Peyer's patch (tissue), 4 donors: ENCODE data around the gene PAX1. TPM values are rescaled to one million over a fixed set of nuclear protein-coding genes. Genes with fewer than 3 reads are reported as not detected.

Experiments
- DNase-seq, 3 donors: peaks; one replicate each; pipeline ENCODE4 v3.0.0-alpha.2; 2017 to 2019
- H3K27ac ChIP-seq, 4 donors: fragments of 200-600 bp; sonication (generic); one replicate each; pipeline ENCODE4 v1.5.1; 2016 to 2019
- H3K27me3 ChIP-seq, 2 donors: fragments of 200-600 bp; sonication (generic); one replicate each; pipeline ENCODE4 v1.5.1; 2019
- H3K36me3 ChIP-seq, 3 donors: fragments of 200-600 bp; sonication (generic); one replicate each; pipeline ENCODE4 v1.5.1; 2016 to 2019
- H3K4me1 ChIP-seq, 4 donors: fragments of 200-600 bp; sonication (generic); one replicate each; pipeline ENCODE4 v1.5.1; 2016 to 2019
- H3K4me3 ChIP-seq, 4 donors: fragments of 200-600 bp; sonication (generic); 1 replicate in 3 of 4; 2 replicates in 1 of 4; pipeline ENCODE4 v1.5.1; 2016 to 2019; ENCODE audit warnings: mild to moderate bottlenecking in 1 of 4
- H3K9me3 ChIP-seq, 4 donors: fragments of 200-600 bp; sonication (generic); one replicate each; pipeline ENCODE4 v1.5.1; 2016 to 2019; ENCODE audit warnings: mild to moderate bottlenecking in 1 of 4
- CTCF ChIP-seq, 6 experiments: fragments of 450-650 bp in 4 of 6; fragments of 200-600 bp in 2 of 6; sonication (generic) in 1 of 6; IDR thresholded peaks; one replicate each; pipeline ENCODE4 v1.5.1; 2017 to 2019; ENCODE audit warnings: antibody characterized with exemption in 6 of 6, mild to moderate bottlenecking in 3 of 6, moderate library complexity in 1 of 6
- POLR2A ChIP-seq, 2 donors: fragments of 450-650 bp; IDR thresholded peaks; one replicate each; pipeline ENCODE4 v1.5.1; 2017; ENCODE audit warnings: antibody characterized with exemption in 2 of 2, mild to moderate bottlenecking in 2 of 2, moderate library complexity in 2 of 2
- total RNA-seq, 4 donors: library from RNA; depleted of rRNA; stranded (reverse); fragments of >200 nt; gene quantifications; one replicate each; pipeline ENCODE4 v1.1.0, GENCODE V29; 2016

Gene PAX1
- total RNA-seq, 4 donors from 2014 or later, result not detected

- no peaks in the 10 kb centered on the region for H3K4me1 ChIP-seq
- DNase-seq, result no peak
- H3K27ac ChIP-seq, result no peak overlapping the region
- H3K4me3 ChIP-seq, result no peak overlapping the region
- H3K27me3 ChIP-seq, result no peaks in the 10 kb centered on the region
- H3K36me3 ChIP-seq, result no peaks in the 10 kb centered on the region
- no peaks in the 10 kb centered on the region for H3K9me3 ChIP-seq
- TF ChIP-seq POLR2A (IDR thresholded peaks at IDR 0.05) (no peak), CTCF (IDR thresholded peaks at IDR 0.05) (no peak)
These were observed 35.3 kb upstream of the PAX1 start for GRCh38 chr20:21670126-21670525.

GRCh38 chr20:21670981-21671380 is 34.5 kb upstream of the PAX1 start:
- no peak overlapping the region for H3K4me3 ChIP-seq
- H3K36me3 ChIP-seq, result no peaks in the 10 kb centered on the region
- H3K9me3 ChIP-seq, result no peaks in the 10 kb centered on the region
- H3K4me1 ChIP-seq, result no peaks in the 10 kb centered on the region
- no peaks in the 10 kb centered on the region for H3K27me3 ChIP-seq
- no peak for DNase-seq
- no peak overlapping the region for H3K27ac ChIP-seq
- no peak for TF ChIP-seq POLR2A (IDR thresholded peaks at IDR 0.05)
- TF ChIP-seq CTCF (IDR thresholded peaks at IDR 0.05), result no peak

- DNase-seq, result no peak
- Histone ChIP-seq H3K4me3 (no peak overlapping the region), H3K27me3 (no peaks in the 10 kb centered on the region), H3K27ac (no peak overlapping the region), H3K9me3 (no peaks in the 10 kb centered on the region), H3K4me1 (no peaks in the 10 kb centered on the region), H3K36me3 (no peaks in the 10 kb centered on the region)
- TF ChIP-seq CTCF (IDR thresholded peaks at IDR 0.05), result no peak
- no peak for TF ChIP-seq POLR2A (IDR thresholded peaks at IDR 0.05)
These were observed 28.2 kb upstream of the PAX1 start for GRCh38 chr20:21677261-21677660.

GRCh38 chr20:21677781-21678180 is 27.7 kb upstream of the PAX1 start:
- no peak overlapping the region for H3K27ac ChIP-seq
- H3K4me1 ChIP-seq, result no peaks in the 10 kb centered on the region
- TF ChIP-seq POLR2A (IDR thresholded peaks at IDR 0.05), result no peak
- TF ChIP-seq CTCF (IDR thresholded peaks at IDR 0.05), result no peak
- H3K9me3 ChIP-seq, result no peaks in the 10 kb centered on the region
- no peaks in the 10 kb centered on the region for H3K36me3 ChIP-seq
- DNase-seq, result no peak
- no peak overlapping the region for H3K4me3 ChIP-seq
- H3K27me3 ChIP-seq, result no peaks in the 10 kb centered on the region

- Histone ChIP-seq H3K27ac (no peak overlapping the region), H3K36me3 (no peaks in the 10 kb centered on the region), H3K4me3 (peak overlapping the region in 1 of 4 donors; percentile 2), H3K9me3 (no peaks in the 10 kb centered on the region), H3K4me1 (no peaks in the 10 kb centered on the region), H3K27me3 (no peaks in the 10 kb centered on the region)
- no peak for DNase-seq
- TF ChIP-seq CTCF (IDR thresholded peaks at IDR 0.05), result no peak
- TF ChIP-seq POLR2A (IDR thresholded peaks at IDR 0.05), result no peak
These were observed 24.1 kb upstream of the PAX1 start for GRCh38 chr20:21681234-21681921.

GRCh38 chr20:21681922-21682318 is 23.5 kb upstream of the PAX1 start:
- Histone ChIP-seq H3K4me1 (no peaks in the 10 kb centered on the region), H3K27ac (no peak overlapping the region), H3K9me3 (no peaks in the 10 kb centered on the region), H3K36me3 (no peaks in the 10 kb centered on the region), H3K27me3 (no peaks in the 10 kb centered on the region), H3K4me3 (peak overlapping the region in 1 of 4 donors; percentile 2)
- no peak for DNase-seq
- TF ChIP-seq POLR2A (IDR thresholded peaks at IDR 0.05) (no peak), CTCF (IDR thresholded peaks at IDR 0.05) (no peak)
